GM12874 (cell line): Measurements from ENCODE around the gene MACROD2.

Experiments used
- TF ChIP-seq, protein P1 (sequence below): IDR thresholded peaks from 2 replicates; pipeline ENCODE4 v1.5.1; 2011; ENCODE audit warnings: low read depth, mild to moderate bottlenecking, control low read depth, low read length, moderate library complexity; ENCODE audit not compliant: insufficient read depth

The MACROD2 gene

DNA sequence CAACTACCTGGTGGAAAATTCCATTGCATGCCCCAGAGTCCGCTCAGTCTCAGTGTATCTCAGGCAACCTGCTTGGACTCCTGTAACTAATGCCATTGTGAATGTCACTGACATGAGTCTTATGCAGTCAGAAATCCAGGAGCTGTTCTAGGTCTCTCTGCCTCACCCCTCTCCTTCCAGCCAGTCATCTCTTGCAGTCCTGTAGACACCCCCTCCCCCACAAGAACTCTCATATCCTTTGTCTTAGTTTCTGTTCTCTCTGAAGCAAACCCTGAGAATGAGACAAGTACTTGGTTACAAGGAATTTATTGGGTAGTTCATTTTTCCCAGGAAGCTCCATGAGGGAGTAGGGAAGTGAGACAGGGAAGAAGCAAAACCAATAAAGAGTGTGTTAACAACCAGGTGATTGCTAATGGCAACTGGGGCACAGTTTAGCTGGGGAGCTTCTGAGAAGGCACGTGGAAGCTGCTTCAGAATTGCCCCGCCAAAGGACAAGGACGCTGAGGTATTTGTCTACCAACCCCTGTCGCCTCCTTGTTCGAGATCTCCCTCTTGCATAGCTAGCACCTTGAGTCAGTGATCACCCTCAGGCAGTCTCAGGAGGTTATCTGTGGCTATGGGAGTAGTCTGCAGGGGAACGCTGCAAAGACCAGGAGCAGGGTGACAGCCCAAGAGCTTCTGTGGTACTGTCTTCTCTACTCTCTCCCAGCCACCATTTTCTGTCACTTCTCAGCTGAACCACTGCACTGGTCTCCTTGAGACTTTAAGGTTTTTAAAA, 1253.5 kb downstream of the MACROD2 start:
- TF ChIP-seq, protein P1, sequence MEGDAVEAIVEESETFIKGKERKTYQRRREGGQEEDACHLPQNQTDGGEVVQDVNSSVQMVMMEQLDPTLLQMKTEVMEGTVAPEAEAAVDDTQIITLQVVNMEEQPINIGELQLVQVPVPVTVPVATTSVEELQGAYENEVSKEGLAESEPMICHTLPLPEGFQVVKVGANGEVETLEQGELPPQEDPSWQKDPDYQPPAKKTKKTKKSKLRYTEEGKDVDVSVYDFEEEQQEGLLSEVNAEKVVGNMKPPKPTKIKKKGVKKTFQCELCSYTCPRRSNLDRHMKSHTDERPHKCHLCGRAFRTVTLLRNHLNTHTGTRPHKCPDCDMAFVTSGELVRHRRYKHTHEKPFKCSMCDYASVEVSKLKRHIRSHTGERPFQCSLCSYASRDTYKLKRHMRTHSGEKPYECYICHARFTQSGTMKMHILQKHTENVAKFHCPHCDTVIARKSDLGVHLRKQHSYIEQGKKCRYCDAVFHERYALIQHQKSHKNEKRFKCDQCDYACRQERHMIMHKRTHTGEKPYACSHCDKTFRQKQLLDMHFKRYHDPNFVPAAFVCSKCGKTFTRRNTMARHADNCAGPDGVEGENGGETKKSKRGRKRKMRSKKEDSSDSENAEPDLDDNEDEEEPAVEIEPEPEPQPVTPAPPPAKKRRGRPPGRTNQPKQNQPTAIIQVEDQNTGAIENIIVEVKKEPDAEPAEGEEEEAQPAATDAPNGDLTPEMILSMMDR, result no peak

DNA sequence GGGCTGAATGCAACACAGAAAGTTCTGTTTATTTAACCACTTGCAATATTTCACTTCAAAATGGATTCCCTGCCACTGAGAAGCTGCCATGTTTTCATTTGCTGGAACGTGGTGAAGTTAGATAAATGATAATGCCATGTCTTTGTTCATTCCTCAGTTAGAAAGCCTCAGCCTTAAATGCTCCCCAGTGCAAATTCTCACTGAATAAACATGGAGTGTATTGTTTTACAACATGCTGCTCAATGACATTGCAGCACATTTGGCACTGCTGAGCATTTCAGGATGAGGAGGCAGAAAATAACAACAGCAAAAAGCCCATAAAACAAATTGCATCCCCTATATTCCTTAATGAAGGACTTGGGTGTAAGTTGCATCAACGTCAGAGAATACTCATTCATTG, 1255.9 kb downstream of the MACROD2 start:
- TF ChIP-seq, protein P1, result no peak

DNA sequence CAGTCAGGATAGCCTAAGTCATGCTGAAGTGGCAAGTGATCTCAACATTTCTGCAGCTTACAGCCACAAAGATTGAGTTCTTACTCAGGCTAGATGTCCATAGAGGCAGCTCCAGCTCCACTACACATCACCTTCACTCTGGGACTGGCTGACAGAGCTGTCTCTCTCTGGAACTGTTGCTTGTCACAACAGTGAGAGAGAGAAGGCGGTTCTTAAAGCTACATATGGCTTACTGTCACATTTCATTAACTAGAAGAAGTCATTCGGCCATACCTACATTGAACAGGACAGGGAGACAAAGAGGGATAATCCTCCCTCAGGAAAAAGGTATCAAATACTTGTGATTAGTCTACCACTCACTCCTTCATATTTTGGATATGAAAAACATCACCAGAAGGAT, 1257.0 kb downstream of the MACROD2 start:
- TF ChIP-seq, protein P1, result no peak

DNA sequence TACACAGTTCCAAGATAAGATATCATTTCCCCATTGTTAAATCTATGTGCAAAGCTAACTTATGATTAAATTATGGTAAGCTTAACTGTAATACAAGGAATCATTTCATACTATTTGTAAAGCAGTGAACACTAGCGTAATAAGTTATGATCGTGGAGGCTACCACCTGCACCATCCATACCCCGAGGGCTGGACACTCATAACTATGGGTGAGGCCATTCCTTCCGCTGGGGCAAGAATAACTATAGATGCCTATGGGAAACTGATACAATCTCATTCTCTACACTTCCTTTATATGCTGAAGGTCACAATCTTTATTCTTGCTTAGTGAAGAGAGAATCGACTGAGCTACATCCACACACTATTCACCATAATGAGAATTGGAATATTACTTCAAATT, 1258.1 kb downstream of the MACROD2 start:
- TF ChIP-seq, protein P1, result no peak

DNA sequence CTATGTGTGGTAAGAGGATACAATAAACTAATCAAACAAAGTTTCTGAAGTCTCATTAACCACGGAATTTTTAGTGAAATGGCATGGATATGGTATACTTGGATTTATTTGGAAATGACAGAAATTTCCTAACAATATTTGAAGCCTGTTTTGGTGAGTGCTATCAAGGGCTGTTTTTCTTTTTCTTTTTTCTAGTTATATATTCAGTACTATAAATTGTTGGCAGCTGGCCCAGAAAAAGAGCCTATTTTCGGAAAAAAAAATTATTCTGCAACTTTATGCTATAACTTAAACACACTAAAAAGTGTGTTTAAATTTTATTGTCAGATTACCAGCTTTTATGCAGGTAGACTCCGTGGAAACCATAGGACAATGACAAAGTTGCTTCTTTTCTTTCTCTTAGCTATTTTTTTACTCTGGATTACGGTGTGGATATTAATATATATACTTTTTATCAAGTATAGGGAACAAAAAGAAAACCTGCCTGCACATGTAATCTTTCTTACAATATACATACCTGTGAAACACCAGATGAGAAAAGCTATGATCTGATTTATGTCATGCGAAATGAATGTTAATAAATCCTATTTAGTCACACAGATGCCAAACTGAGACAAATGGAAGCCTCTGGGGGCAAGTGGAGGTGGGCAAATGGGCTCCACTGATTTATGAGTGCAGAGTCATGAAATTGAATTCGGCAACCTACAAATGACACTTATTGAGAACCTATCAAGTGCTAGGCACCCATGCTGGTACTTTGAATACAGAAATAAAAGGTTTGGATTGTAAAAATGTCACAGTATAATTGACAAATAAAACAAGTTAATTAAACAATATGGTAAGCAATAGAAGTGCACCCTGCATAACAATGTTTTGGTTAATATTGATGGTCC, 1261.6 kb downstream of the MACROD2 start:
- TF ChIP-seq, protein P1, result no peak

DNA sequence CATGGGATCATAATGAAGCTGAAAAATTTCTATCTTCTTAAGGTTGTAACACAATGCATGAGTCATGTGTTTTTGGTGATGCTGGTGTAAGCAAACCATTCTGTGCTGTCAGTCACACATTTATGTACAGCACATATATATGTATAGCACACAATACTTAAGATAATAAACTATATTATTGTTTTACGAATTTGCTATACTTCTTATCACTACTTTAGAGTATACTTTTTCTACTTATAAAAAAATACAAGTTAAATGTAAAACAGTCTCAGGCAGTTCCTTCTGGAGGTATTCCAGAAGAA, 1262.2 kb downstream of the MACROD2 start:
- TF ChIP-seq, protein P1, result no peak

DNA sequence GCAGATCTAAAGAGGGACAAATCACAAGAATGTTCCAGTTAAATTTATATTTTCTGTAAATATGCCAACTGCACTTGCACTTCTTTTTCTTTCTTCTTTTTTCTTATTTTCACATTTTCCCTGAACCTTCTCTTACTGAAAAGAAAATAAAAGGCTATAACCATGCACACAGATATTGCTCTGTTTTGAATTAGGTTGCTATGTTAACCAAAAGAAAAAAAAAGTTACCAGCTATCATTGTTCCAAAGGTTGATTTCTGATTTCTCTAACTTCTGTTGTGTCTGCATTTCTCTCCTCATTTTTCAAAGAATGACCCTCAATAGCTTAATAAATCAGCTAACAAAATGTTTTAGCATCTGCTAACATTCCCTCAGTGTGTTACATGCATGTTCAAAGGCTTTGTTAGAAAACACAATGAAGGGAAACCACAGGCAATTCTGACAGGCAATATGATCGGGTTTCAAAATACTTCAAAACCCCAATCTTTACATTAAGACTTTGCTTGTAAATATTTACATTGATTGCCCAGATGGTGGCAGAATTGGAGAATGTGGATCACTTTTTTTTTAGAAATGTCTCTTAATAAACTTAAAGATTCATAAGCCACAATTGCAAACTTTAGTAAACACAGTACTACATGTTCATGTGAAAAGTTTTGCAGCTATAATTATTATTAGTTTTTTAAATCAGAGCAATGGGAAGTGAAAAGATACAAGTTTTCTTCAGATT, 1270.4 kb downstream of the MACROD2 start:
- TF ChIP-seq, protein P1, result no peak
